Natural killer cell (primary cell): ENCODE data around the gene POLR2E. TPM values are rescaled to one million over a fixed set of nuclear protein-coding genes. Genes with fewer than 3 reads are reported as not detected.

Experiments used
- ATAC-seq, 3 donors: fragments of 150-1000 bp in 2 of 3; fragments of 200-7000 bp in 1 of 3; cut with Tn5 transposase; 1 replicate in 1 of 3; 2 replicates in 2 of 3; pipeline ENCODE4 v1.10.0; 2021; ENCODE audit warnings: mild to moderate bottlenecking in 2 of 3, moderate library complexity in 2 of 3
- DNase-seq, 2 donors: peaks; one replicate each; pipeline versions ENCODE4 v3.0.0 to v3.0.0-alpha.2; 2013 to 2021; ENCODE audit warnings: mixed read lengths in 1 of 2
- H3K27ac ChIP-seq: one replicate; pipeline ENCODE4 v1.5.1; 2013; ENCODE audit warnings: mild to moderate bottlenecking, low read length
- H3K27me3 ChIP-seq: one replicate; pipeline ENCODE4 v1.6.1; 2013; ENCODE audit warnings: low read length; ENCODE audit not compliant: control insufficient read depth, insufficient read depth
- H3K36me3 ChIP-seq: one replicate; pipeline ENCODE4 v1.6.1; 2013; ENCODE audit warnings: low read length; ENCODE audit not compliant: control insufficient read depth, insufficient read depth
- H3K4me1 ChIP-seq: one replicate; pipeline ENCODE4 v1.6.1; 2013; ENCODE audit warnings: low read length; ENCODE audit not compliant: control insufficient read depth, insufficient read depth
- H3K4me3 ChIP-seq: one replicate; pipeline ENCODE4 v1.5.1; 2013; ENCODE audit warnings: low read length
- H3K9me3 ChIP-seq: one replicate; pipeline ENCODE4 v1.6.1; 2013; ENCODE audit warnings: low read length; ENCODE audit not compliant: control insufficient read depth, insufficient read depth
- H3K27ac Mint-ChIP-seq, 2 donors: one replicate each; pipeline ENCODE4 v1.8.0; 2022; ENCODE audit warnings: mild to moderate bottlenecking in 2 of 2, mixed read lengths in 2 of 2, moderate library complexity in 1 of 2
- H3K27me3 Mint-ChIP-seq, 2 donors: one replicate each; pipeline ENCODE4 v1.8.0; 2022; ENCODE audit warnings: low read depth in 2 of 2, mixed read lengths in 2 of 2
- H3K36me3 Mint-ChIP-seq: one replicate; pipeline ENCODE4 v1.8.0; 2022; ENCODE audit warnings: mixed read lengths
- H3K4me1 Mint-ChIP-seq, 2 donors: one replicate each; pipeline ENCODE4 v1.8.0; 2022; ENCODE audit warnings: mixed read lengths in 2 of 2
- H3K4me3 Mint-ChIP-seq: one replicate; pipeline ENCODE4 v1.8.0; 2022; ENCODE audit warnings: mild to moderate bottlenecking, moderate library complexity, mixed read lengths
- H3K9me3 Mint-ChIP-seq, 2 donors: one replicate each; pipeline ENCODE4 v1.8.0; 2022; ENCODE audit warnings: mixed read lengths in 2 of 2
- CTCF ChIP-seq: fragments of 200-600 bp; IDR thresholded peaks from one replicate; pipeline ENCODE4 v1.8.0; 2022; ENCODE audit warnings: antibody characterized with exemption
- WGBS: methylation state at CpG from one replicate; pipeline ENCODE4 v1.1.7; 2013; ENCODE audit warnings: missing lambda C conversion rate; ENCODE audit not compliant: insufficient coverage; 5-methylcytosine and 5-hydroxymethylcytosine counted together
- intact Hi-C: fragments of 100-400 bp; cut with micrococcal nuclease; formaldehyde crosslinking; loops from one replicate; pipeline ENCODE4 v1.14.2; 2022
- total RNA-seq, 4 donors: library from RNA; stranded (reverse); fragments of 120-200 nt in 1 of 4; gene quantifications; one replicate each; pipeline versions ENCODE4 v1.2.3 to v1.2.4, GENCODE V29; 2013 to 2022

The POLR2E gene
- total RNA-seq, 3 donors from 2014 or later (not counting 1 experiment from before 2014, with no cell fraction given): 77.3 to 105 (median 91.6) TPM

GRCh38 chr19:1068009-1069001 is 26.9 kb downstream of the POLR2E start:
- Mint-ChIP-seq H3K27ac (peak overlapping the region; percentile 88 to 93), H3K4me1 (peaks cover 32 to 59% of the 10 kb centered on the region in 2 donors), H3K36me3 (no peaks in the 10 kb centered on the region), H3K4me3 (peak overlapping the region; percentile 91), H3K27me3 (no peaks in the 10 kb centered on the region), H3K9me3 (no peaks in the 10 kb centered on the region)
- Histone ChIP-seq H3K27me3 (no peaks in the 10 kb centered on the region), H3K9me3 (no peaks in the 10 kb centered on the region), H3K36me3 (peaks cover 40% of the 10 kb centered on the region), H3K4me3 (peak overlapping the region; percentile 97), H3K4me1 (peaks cover 80% of the 10 kb centered on the region), H3K27ac (peak overlapping the region; percentile 94)
- ATAC-seq (peak; percentile 11 to 18 (median 15)), DNase-seq (peak; percentile 63 to 81)
- intact Hi-C loops: loop anchor here (5.0 kb wide), 2 partner anchors 34 to 36 kb away; partner anchors contain the start of gene GPX4
- TF ChIP-seq CTCF: no peak
- WGBS: 7% methylated on average over 42 of the region's 45 CpGs

- intact Hi-C loops: loop anchor here (1.0 to 5.0 kb wide), 3 partner anchors 10 to 35 kb away; partner anchors contain the start of gene GPX4
- Histone ChIP-seq H3K4me1 (peaks cover 76% of the 10 kb centered on the region), H3K4me3 (peak overlapping the region; percentile 97), H3K27me3 (no peaks in the 10 kb centered on the region), H3K9me3 (no peaks in the 10 kb centered on the region), H3K27ac (peak overlapping the region; percentile 94), H3K36me3 (peaks cover 32% of the 10 kb centered on the region)
- peak; percentile 56 to 77 (median 70) for ATAC-seq
- no peaks in the 10 kb centered on the region for H3K9me3 Mint-ChIP-seq
- no peaks in the 10 kb centered on the region for H3K36me3 Mint-ChIP-seq
- peak overlapping the region; percentile 88 for H3K4me3 Mint-ChIP-seq
- peak overlapping the region; percentile 88 to 93 for H3K27ac Mint-ChIP-seq
- DNase-seq: peak; percentile 80 to 90
- H3K4me1 Mint-ChIP-seq: peaks cover 27 to 55% of the 10 kb centered on the region in 2 donors
- no peaks in the 10 kb centered on the region for H3K27me3 Mint-ChIP-seq
- WGBS: under 1% methylated on average over 38 of the region's 38 CpGs
- TF ChIP-seq CTCF: no peak
Measured at GRCh38 chr19:1067341-1067957, 27.7 kb downstream of the POLR2E start.

- Histone ChIP-seq H3K4me1 (peaks cover 70% of the 10 kb centered on the region), H3K9me3 (no peaks in the 10 kb centered on the region), H3K27me3 (no peaks in the 10 kb centered on the region), H3K36me3 (peaks cover 26% of the 10 kb centered on the region), H3K4me3 (peak within 1 kb of the TSS; percentile 97), H3K27ac (peak within 1 kb of the TSS; percentile 94)
- H3K4me3 Mint-ChIP-seq: peak within 1 kb of the TSS; percentile 88
- H3K27me3 Mint-ChIP-seq: no peaks in the 10 kb centered on the region
- DNase-seq (peak; percentile 77 to 91), ATAC-seq (peak; percentile 48 to 70 (median 63))
- no peak for TF ChIP-seq CTCF
- peaks cover 22 to 50% of the 10 kb centered on the region in 2 donors for H3K4me1 Mint-ChIP-seq
- 2% methylated on average over 61 of the region's 61 CpGs for WGBS
- intact Hi-C loops: loop anchor here (1.0 to 5.0 kb wide), 3 partner anchors 10 to 35 kb away; partner anchors contain the start of gene GPX4
- H3K27ac Mint-ChIP-seq: peak within 1 kb of the TSS; percentile 88 to 93
- no peaks in the 10 kb centered on the region for H3K9me3 Mint-ChIP-seq
- H3K36me3 Mint-ChIP-seq: no peaks in the 10 kb centered on the region
Measured at GRCh38 chr19:1066748-1067340, 28.3 kb downstream of the POLR2E start, which contains the start of gene ARHGAP45. ARHGAP45 (plus strand) TSS chr19:1067167; CDS start chr19:1067406, 239 bp downstream.
